Stimulated activated CD4-positive, alpha-beta T cell treated with anti-CD3 and anti-CD28 coated beads, Interleukin-12 subunit alpha, Interleukin-12 subunit beta, amount 100 ng/mL, for 4 hours (primary cell): Measurements from ENCODE around the gene WWP2.
"Not testable (repeated sequence)": the region's sequence is repeated elsewhere in the genome, so short reads cannot be mapped to it uniquely, and the experiment has no call there.

ENCODE experiments used
- DNase-seq: peaks from one replicate; pipeline ENCODE4 v3.0.0-alpha.2; 2020

The WWP2 gene

GRCh38 chr16:69796285-69797118 is 34.4 kb downstream of the WWP2 start:
- peak; percentile 2 for DNase-seq

GRCh38 chr16:69798466-69798865 is 36.3 kb downstream of the WWP2 start:
- DNase-seq: no peak

- DNase-seq: no peak
Measured at GRCh38 chr16:69799611-69800031, 37.5 kb downstream of the WWP2 start.

GRCh38 chr16:69804297-69804696 is 42.2 kb downstream of the WWP2 start:
- no peak for DNase-seq

GRCh38 chr16:69806776-69807175 is 44.6 kb downstream of the WWP2 start:
- DNase-seq: not testable (repeated sequence)

GRCh38 chr16:69812688-69813014 is 50.5 kb downstream of the WWP2 start:
- DNase-seq: no peak

GRCh38 chr16:69814078-69814477 is 51.9 kb downstream of the WWP2 start:
- DNase-seq: no peak

- DNase-seq: no peak
Measured at GRCh38 chr16:69814561-69814960, 52.4 kb downstream of the WWP2 start.

- DNase-seq: not testable (repeated sequence)
Measured at GRCh38 chr16:69815216-69815883, 53.2 kb downstream of the WWP2 start.

GRCh38 chr16:69816996-69817395 is 54.9 kb downstream of the WWP2 start:
- DNase-seq: no peak

GRCh38 chr16:69818891-69819545 is 56.9 kb downstream of the WWP2 start:
- DNase-seq: no peak

GRCh38 chr16:69820926-69821541 is 58.9 kb downstream of the WWP2 start:
- DNase-seq: no peak

GRCh38 chr16:69821844-69822173 is 59.7 kb downstream of the WWP2 start:
- DNase-seq: no peak

- DNase-seq: no peak
Measured at GRCh38 chr16:69822174-69822935, 60.2 kb downstream of the WWP2 start.

GRCh38 chr16:69823831-69824563 is 61.9 kb downstream of the WWP2 start:
- no peak for DNase-seq

GRCh38 chr16:69824564-69825142 is 62.5 kb downstream of the WWP2 start:
- not testable (repeated sequence) for DNase-seq

- DNase-seq: no peak
Measured at GRCh38 chr16:69827524-69827923, 65.4 kb downstream of the WWP2 start.

- no peak for DNase-seq
Measured at GRCh38 chr16:69829338-69829737, 67.2 kb downstream of the WWP2 start.

GRCh38 chr16:69830146-69830533 is 68.0 kb downstream of the WWP2 start:
- no peak for DNase-seq

- no peak for DNase-seq
Measured at GRCh38 chr16:69830534-69831211, 68.5 kb downstream of the WWP2 start.
